Endothelial cell of umbilical vein (primary cell): Measurements from ENCODE around the gene SLC8A1. TPM values are rescaled to one million over a fixed set of nuclear protein-coding genes. Genes with fewer than 3 reads are reported as not detected.

Experiments used
- BruUV-seq: library from RNA; stranded (reverse); fragments of 400-500 nt; replicated peaks from 2 replicates; lab custom pipeline; 2021; lab: Mats Ljungman, UMichigan
- CTCF ChIA-PET: fragments of 300-600, 350-600 bp; sonication (Branson Sonifier 250); formaldehyde crosslinking; loops from one replicate; lab custom pipeline; 2021; ENCODE audit warnings: antibody characterized with exemption, inconsistent platforms; lab: Charles Lee
- POLR2A ChIA-PET: fragments of 300-600, 350-600 bp; sonication (Branson Sonifier 250); formaldehyde crosslinking; loops from one replicate; lab custom pipeline; 2021; ENCODE audit warnings: antibody characterized with exemption, inconsistent platforms; lab: Charles Lee
- DNase-seq: peaks from one replicate; pipeline ENCODE4 v3.0.0-alpha.2; 2011; ENCODE audit warnings: low read depth, low spot score
- FAIRE-seq: peaks from 2 replicates; lab custom pipeline; 2011; peaks lifted over from hg19 to GRCh38; lab: Jason Lieb, UNC
- H2AFZ ChIP-seq: 2 replicates; pipeline ENCODE4 v1.6.0; 2012; ENCODE audit warnings: low read depth, low read length, control low read depth, inconsistent platforms
- H3K27ac ChIP-seq: 2 replicates; pipeline ENCODE4 v1.5.1; 2011; ENCODE audit warnings: low read depth, mild to moderate bottlenecking, control low read depth, low read length, moderate library complexity; ENCODE audit not compliant: insufficient read depth
- H3K27me3 ChIP-seq, 2 experiments: 2 replicates each; pipeline versions ENCODE4 v1.6.0 to v1.6.1; 2011; ENCODE audit warnings: low read length in 2 of 2, mixed read lengths in 1 of 2; ENCODE audit not compliant: control insufficient read depth in 2 of 2, insufficient read depth in 2 of 2
- H3K36me3 ChIP-seq, 2 experiments: 2 replicates in 1 of 2; 3 replicates in 1 of 2; pipeline ENCODE4 v1.5.1; 2011; ENCODE audit warnings: low read length in 2 of 2, mild to moderate bottlenecking in 1 of 2, moderate library complexity in 1 of 2; ENCODE audit not compliant: control insufficient read depth in 2 of 2, insufficient read depth in 2 of 2; ENCODE audit errors: extremely low read depth in 1 of 2
- H3K4me1 ChIP-seq: 3 replicates; pipeline ENCODE4 v1.5.1; 2011; ENCODE audit warnings: mild to moderate bottlenecking, low read length; ENCODE audit not compliant: control insufficient read depth, insufficient read depth; ENCODE audit errors: extremely low read depth
- H3K4me2 ChIP-seq: 2 replicates; pipeline ENCODE4 v1.6.1; 2011; ENCODE audit warnings: low read length, control low read depth, mixed read lengths; ENCODE audit not compliant: insufficient read depth
- H3K4me3 ChIP-seq, 3 experiments: fragments of 200-600 bp in 1 of 3; sonication (generic), shearing (Covaris generic) in 1 of 3; replicated peaks in 1 of 3; 2 replicates each; pipeline ENCODE4 v1.5.1; 2011 to 2016; ENCODE audit warnings: control low read depth in 3 of 3, low read length in 3 of 3, mild to moderate bottlenecking in 2 of 3, inconsistent platforms in 1 of 3, low read depth in 1 of 3, moderate library complexity in 1 of 3; ENCODE audit not compliant: insufficient read depth in 1 of 3
- H3K79me2 ChIP-seq: 2 replicates; pipeline ENCODE4 v1.6.0; 2012; ENCODE audit warnings: low read length, inconsistent platforms; ENCODE audit not compliant: control insufficient read depth, insufficient read depth
- H3K9ac ChIP-seq: replicated peaks from 2 replicates; pipeline ENCODE3; 2011; ENCODE audit warnings: low read length, control low read depth; ENCODE audit not compliant: insufficient read depth; ENCODE audit errors: extremely low read depth
- H3K9me1 ChIP-seq: replicated peaks from 3 replicates; pipeline ENCODE4 v1.6.0; 2011; ENCODE audit warnings: mild to moderate bottlenecking, low read length; ENCODE audit not compliant: control insufficient read depth, insufficient read depth; ENCODE audit errors: extremely low read depth
- H3K9me3 ChIP-seq: replicated peaks from 2 replicates; pipeline ENCODE4 v1.5.1; 2012; ENCODE audit warnings: low read length, inconsistent platforms; ENCODE audit not compliant: control insufficient read depth, insufficient read depth
- H4K20me1 ChIP-seq: replicated peaks from 2 replicates; pipeline ENCODE3; 2011; ENCODE audit warnings: mild to moderate bottlenecking, low read length; ENCODE audit not compliant: control insufficient read depth, insufficient read depth; ENCODE audit errors: extremely low read depth
- CTCF ChIP-seq, 2 donors: IDR thresholded peaks; 1 replicate in 1 of 2; 2 replicates in 1 of 2; pipeline ENCODE4 v1.5.1; 2011; ENCODE audit warnings: low read length in 2 of 2, mild to moderate bottlenecking in 2 of 2, moderate library complexity in 2 of 2, control low read depth in 1 of 2, inconsistent platforms in 1 of 2, low read depth in 1 of 2; ENCODE audit not compliant: insufficient read depth in 1 of 2; ENCODE audit errors: extremely low read depth in 1 of 2
- EZH2 ChIP-seq: IDR thresholded peaks from 2 replicates; pipeline ENCODE4 v1.6.1; 2012; ENCODE audit warnings: borderline replicate concordance, low read depth, mild to moderate bottlenecking, moderate library complexity, low read length, inconsistent platforms; ENCODE audit not compliant: severe bottlenecking
- FOS ChIP-seq: IDR thresholded peaks from 2 replicates; pipeline ENCODE4 v1.6.1; 2011; ENCODE audit warnings: mild to moderate bottlenecking, low read length, moderate library complexity, borderline replicate concordance; ENCODE audit not compliant: insufficient read depth
- GATA2 ChIP-seq: IDR thresholded peaks from 2 replicates; pipeline ENCODE4 v1.7.0; 2011; ENCODE audit warnings: low read depth, mild to moderate bottlenecking, moderate library complexity, mixed read lengths, low read length; ENCODE audit not compliant: insufficient read length, insufficient read depth
- JUN ChIP-seq: IDR thresholded peaks from 2 replicates; pipeline ENCODE4 v1.6.1; 2011; ENCODE audit warnings: borderline replicate concordance, low read depth; ENCODE audit not compliant: insufficient read length, insufficient read depth
- MYC ChIP-seq: IDR thresholded peaks from one replicate; pipeline ENCODE4 v1.6.1; 2011; ENCODE audit warnings: mild to moderate bottlenecking, low read depth, low read length
- POLR2A ChIP-seq: IDR thresholded peaks from 2 replicates; pipeline ENCODE4 v1.6.1; 2012; ENCODE audit warnings: low read depth, mild to moderate bottlenecking, control low read depth, low read length
- POLR2AphosphoS5 ChIP-seq: IDR thresholded peaks from 2 replicates; pipeline ENCODE4 v1.6.1; 2012; ENCODE audit warnings: low read depth, mild to moderate bottlenecking, control low read depth, low read length, moderate library complexity; ENCODE audit not compliant: insufficient read depth
- dilution Hi-C: fragments of 300-500 bp; cut with MboI; formaldehyde crosslinking; loops from one replicate; pipeline ENCODE4 v1.15.0; 2019; ENCODE audit warnings: low sequenced_read_pairs; ENCODE audit not compliant: extremely low pct_ligation_motif_present
- intact Hi-C: fragments of 100-400 bp; cut with micrococcal nuclease; formaldehyde crosslinking; loops from one replicate; pipeline ENCODE4 v1.10.0; 2022
- polyA plus RNA-seq, 4 experiments: library from polyadenylated mRNA; depleted of rRNA in 3 of 4; stranded (reverse) in 3 of 4; unstranded in 1 of 4; fragments of >200 nt; gene quantifications; 2 replicates each; pipeline versions ENCODE4 v1.2.1 to v1.2.3, GENCODE V29; 2011 to 2012; ENCODE audit warnings: missing spikeins in 1 of 4
- total RNA-seq: library from RNA; stranded (reverse); gene quantifications from 2 replicates; pipeline ENCODE4 v1.2.3, GENCODE V29; 2021
- TF ChIP-seq, protein P1 (sequence below): IDR thresholded peaks from 2 replicates; pipeline ENCODE4 v1.6.1; 2011; ENCODE audit not compliant: insufficient read depth, insufficient read length

SLC8A1 gene
- total and polyA plus RNA-seq, 2 donors (not counting 3 experiments of a cell fraction or from before 2014, with no cell fraction given) = 0.19 to 1.8 TPM

DNA sequence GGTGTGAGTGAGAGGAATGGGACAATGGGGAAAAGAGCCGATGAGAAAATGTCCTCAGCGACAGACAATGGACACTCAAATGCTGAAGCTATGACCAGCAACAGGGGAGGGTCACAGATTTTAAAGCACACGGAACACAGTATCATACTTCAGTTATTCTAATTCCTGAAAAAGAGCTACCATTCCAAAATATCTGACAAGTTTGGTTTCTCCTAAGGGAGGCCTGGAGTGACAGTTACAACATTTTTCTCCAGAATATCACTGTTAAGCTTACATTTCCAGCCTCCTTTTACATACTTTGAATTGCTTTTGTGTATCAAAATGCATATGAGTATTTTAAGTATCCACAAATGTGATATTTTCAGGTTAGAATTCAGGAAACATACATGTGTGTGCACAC is 351.2 kb downstream of the SLC8A1 start:
- Histone ChIP-seq H3K9me1 (no peaks in the 10 kb centered on the region), H3K4me1 (peaks cover 11% of the 10 kb centered on the region), H3K4me3 (no peak overlapping the region), H3K9me3 (no peaks in the 10 kb centered on the region), H3K79me2 (no peaks in the 10 kb centered on the region), H3K36me3 (no peaks in the 10 kb centered on the region), H3K9ac (no peak overlapping the region), H2AFZ (no peak overlapping the region), H3K4me2 (no peak overlapping the region), H3K27me3 (no peaks in the 10 kb centered on the region), H4K20me1 (no peaks in the 10 kb centered on the region), H3K27ac (no peak overlapping the region)
- no TSS peak for BruUV-seq
- DNase-seq (no peak), FAIRE-seq (no peak)
- dilution Hi-C loops = no loop called here
- intact Hi-C loops = no loop called here
- TF ChIP-seq POLR2A = no peak
- TF ChIP-seq JUN = no peak
- TF ChIP-seq MYC = no peak
- TF ChIP-seq, protein P1, sequence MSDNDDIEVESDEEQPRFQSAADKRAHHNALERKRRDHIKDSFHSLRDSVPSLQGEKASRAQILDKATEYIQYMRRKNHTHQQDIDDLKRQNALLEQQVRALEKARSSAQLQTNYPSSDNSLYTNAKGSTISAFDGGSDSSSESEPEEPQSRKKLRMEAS = no peak
- no peak for TF ChIP-seq CTCF (IDR thresholded peaks at IDR 0.05; ENCODE audit: extremely low read depth in 1 of 2, insufficient read depth in 1 of 2, low read depth in 1 of 2, low read length in 2 of 2)
- no peak for TF ChIP-seq GATA2
- no peak for TF ChIP-seq POLR2AphosphoS5
- TF ChIP-seq FOS = no peak
- no peak for TF ChIP-seq EZH2
- ChIA-PET POLR2A (no interaction called here), CTCF (interaction anchor here (0.9 kb wide), 1 partner anchor 13 kb away, joined by 5 read pairs; no protein-coding TSS in a partner anchor)
